C1 segment of cervical spinal cord (tissue), 14 donors: Measurements from ENCODE around the gene CFAP53.

ENCODE experiments used
- DNase-seq, 14 donors: peaks; one replicate each; lab custom pipeline; 2025; lab: John Stamatoyannopoulos, UW

CFAP53 gene

GRCh38 chr18:50194631-50195532 is 71.4 kb downstream of the CFAP53 start, which contains the start of gene MYO5B:
Gene MYO5B (minus strand): TSS chr18:50195147. CDS start chr18:50194793, 354 bp downstream.
- peak in 1 of 14 donors; percentile 16 for DNase-seq

DNA sequence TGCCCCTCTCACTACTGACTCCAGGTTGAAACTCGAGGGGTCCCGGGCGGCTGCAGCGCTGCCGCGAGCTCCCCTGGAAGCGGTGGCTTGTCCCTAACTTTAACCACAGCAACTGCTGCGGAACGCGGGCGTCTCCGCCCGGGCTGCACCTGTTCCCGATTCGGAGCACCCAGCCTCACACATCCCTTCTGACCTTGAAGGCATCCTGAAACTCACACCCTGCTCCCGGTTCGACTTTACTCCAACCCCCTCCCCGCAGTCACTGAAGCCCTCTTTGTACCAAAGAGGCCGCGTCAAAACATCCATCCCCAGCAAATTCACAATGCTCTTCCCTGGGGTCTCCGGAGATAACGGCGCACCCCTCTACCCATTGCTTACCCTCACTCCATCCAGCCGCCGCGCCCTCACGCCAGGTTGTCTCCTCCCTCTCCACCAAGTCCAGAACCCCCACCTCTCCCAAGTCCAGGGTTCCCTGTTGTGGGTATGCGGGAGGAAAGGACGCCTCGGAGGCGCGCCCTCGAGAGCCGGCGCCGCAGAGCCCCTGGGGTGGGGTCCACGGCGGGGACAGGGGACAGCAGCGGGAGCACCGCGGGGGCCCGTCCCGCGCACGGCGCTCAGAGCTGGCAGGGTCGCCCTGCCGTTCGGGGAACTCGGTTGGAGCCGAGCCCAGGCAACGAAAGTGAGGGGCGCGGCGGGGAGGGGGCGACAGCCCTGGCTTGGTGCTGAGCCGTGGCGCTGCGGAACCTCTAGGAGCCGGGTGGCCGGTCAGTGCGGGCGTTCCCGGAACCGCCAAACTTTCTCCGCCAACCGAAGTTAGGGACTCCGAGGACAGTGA is 72.3 kb downstream of the CFAP53 start:
- no peak for DNase-seq

GRCh38 chr18:50192995-50193795 is 73.1 kb downstream of the CFAP53 start:
- no peak for DNase-seq

DNA sequence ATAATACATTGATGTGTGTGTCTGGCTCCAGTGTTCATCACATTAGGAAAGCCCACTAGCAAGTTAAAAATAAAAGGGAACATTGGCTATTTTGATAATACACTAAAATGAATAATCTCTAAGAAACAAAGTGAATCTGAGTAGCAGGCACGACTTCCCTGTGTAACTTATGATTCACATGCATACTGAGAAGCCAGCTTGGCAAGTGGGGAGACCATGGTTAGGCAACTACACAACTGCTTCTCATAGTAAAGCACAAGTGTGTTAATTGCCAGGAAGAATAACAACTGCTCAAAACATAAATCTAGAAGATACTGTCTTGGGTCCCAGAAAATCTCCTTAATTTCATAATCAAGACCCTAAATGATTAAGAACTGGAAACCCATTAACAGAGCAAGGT is 75.4 kb downstream of the CFAP53 start:
- DNase-seq: no peak

DNA sequence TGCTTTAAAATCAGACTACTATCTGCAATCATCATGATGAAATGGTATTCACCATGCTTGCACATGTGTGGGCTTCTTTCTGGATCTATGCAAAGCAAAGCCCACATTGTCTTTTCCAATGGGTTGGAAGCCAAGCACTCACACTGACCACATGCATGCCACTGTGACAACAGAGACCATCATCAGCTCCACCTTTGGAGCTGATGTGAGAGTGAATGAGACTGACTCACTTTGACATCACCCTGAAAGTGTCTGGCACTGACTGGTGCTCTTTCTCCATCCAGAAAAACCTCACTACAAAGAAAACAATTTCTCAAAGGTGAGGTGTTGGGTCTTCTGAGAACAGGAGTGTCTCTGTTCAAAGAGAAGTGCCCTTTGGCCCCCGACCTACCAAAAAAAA is 76.1 kb downstream of the CFAP53 start:
- DNase-seq: no peak

DNA sequence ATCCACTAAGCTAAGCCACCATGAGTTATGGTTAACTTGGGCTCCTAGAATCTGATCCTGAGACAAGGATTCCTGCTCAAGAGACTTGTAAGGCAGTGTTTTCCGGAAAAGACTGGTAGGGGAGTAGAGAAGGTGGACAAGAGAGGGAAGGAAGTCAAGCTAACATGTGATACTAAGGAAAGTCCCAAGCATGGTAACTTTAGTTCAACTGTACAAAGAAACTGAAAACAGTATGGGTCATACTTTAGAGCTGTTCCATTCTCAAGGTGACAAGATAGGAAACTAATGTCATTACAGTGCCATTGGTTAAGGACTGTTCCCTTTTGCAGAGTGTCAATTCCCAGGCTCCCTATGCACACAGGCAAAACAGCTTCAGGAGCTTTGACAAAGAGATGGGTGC is 77.1 kb downstream of the CFAP53 start:
- DNase-seq: no peak

DNA sequence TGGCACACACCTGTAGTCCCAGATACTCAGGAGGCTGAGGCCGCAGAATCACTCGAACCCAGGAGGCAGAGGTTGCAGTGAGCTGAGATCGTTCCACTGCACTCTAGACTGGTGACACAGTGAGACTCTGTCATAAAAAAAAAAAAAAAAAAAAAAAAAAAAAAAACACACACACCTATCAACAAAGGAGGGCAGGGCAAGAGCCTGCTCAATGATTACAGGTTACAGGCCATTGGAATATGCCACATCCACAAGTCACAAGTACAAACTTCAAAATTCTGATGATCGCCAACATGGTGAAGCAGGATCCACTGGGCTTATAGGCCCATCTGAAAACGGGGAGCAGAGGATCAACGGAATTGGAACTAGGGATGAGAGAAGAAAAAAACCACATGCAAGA is 77.6 kb downstream of the CFAP53 start:
- DNase-seq: no peak

DNA sequence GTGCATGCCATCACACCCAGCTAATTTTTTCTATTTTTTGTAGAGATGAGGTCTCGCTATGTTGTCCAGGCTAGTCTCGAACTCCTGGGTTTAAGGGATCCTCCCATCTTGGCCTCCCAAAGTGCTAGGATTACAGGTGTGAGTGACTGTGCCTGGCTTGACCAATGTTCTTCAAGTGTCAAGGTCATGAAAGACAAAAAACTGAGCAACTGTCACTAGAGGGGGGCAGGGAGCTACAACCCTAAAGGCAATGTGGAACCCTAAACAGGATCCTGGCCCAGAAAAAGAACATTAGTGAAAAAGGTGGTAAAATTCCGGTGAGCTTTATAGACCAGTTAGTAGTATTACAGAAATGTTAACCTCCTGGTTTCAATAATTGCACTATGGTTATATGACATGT is 78.6 kb downstream of the CFAP53 start:
- no peak for DNase-seq

GRCh38 chr18:50186385-50186784 is 79.9 kb downstream of the CFAP53 start:
- DNase-seq: no peak

GRCh38 chr18:50183556-50183955 is 82.7 kb downstream of the CFAP53 start:
- DNase-seq: no peak

DNA sequence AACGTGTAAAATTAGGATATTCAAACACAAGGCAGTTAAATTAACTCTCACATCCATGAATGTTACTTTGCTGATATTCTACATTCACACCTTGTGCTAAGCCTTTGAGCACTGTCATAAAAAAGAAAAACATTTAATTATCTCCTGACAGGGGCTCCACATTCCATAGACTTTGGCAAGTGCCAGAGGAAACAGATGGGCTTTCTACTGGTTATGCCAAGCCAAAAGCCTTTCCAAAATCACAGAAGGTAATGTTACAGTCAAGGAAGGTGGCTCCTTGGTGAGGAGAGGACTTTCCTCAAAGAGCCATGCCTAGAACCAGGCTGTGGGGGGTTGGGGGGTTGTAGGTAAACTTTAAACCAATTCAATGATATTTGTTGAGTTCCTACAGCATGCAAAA is 83.8 kb downstream of the CFAP53 start:
- peak in 1 of 14 donors; percentile 87 for DNase-seq

- DNase-seq: no peak
These were observed 84.7 kb downstream of the CFAP53 start for GRCh38 chr18:50181590-50181989.

DNA sequence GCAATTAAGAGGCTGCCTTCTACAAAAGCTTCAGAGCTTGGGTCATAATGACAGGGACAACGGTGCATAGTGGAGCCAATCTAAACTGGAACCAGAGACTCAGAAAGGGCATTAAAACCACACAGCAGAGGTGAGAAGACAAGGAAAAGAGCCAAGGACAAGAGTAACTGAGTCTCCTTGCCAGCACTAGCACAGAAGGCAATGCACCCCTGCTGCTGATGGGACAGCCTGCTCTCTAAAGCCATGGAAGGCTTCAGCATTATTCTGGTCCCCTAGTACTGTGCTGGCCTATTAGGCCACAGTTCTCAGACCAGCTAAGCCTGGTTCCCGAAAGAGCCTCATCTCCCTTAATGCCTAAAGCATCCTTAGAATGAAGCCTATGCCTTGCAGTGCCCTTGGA is 86.8 kb downstream of the CFAP53 start:
- peak in 1 of 14 donors; percentile 78 for DNase-seq

GRCh38 chr18:50177294-50177992 is 88.9 kb downstream of the CFAP53 start:
- DNase-seq: no peak
